ENCODE results near the gene DNAH2.

DNAH2 gene

DNA sequence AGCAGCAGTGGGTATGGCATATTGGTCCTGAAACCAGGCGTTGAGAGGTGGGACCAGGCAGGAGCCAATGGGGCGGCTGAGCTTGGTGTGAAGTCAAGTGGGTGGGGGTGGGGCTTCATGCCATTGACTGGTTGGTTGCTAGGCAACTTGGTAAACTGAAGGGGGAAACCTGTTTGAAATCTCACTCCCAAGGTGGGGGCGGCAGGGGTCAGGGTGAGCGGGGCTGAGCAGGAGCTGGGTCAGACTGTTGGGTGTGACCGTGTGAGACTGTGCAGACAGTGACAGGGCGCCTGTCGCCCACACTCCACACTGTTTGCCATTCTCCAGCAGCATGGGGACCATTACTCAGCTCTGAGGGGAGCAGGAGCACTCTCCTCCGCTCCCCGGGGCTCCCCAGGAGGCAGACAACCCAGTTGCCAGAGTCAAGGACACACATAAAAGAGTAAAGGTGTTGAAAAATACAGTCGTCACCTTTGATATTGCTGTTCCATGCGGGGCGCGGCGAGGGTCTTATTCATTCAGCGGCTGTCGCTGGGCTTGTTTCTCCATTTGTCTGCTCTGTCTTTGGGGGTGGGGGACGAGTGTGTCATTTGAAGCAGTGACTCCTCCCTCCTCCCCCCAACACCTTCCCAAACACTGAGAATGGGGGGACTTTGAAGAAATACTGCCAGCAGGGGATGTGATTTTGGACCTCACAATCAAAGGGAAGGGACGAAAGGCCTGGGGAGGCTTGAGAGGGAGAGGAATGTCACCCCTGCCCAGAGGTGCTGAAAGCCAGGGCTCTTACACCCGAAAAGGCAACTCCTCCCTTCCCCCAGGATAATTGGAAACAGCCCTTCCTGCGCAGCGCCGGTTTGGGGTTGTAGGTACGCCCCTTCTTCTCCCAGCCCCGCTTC is 13.7 kb upstream of the DNAH2 start:
- no peak for DNase-seq

DNA sequence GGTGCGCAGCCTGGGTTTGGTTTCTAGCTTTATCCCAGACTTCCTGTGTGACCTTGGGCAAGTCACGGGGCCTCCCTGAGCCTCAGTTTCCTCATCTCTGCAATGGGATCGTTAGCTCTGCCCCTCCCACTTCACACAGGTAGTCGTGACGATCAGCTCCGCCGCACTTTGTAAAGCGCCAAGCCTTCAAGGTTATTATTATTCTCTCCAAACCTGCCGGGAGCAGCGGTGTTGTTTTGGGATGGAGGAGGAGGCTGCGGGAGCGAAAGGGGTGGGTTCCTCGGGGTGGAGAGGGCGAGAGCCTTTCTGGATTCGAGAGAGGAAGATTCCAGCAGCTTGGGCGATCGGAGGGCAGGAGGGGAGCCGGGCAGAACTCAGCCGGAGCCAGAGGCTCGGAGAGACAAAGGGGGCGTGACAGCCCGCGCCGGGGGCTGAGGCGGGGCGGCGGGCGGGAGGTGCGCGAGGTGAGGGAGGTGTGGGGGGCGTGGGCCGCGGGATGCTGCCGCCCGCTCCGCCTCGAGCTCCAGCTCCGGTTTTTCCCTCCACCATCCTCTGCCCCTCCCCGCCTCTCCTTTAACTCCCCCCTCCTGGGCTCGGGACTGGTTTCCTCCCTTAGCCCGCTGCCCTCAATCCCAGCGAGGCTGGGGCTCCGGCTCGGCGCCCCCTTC is 12.8 kb upstream of the DNAH2 start, which contains the start of gene EFNB3:
Gene EFNB3, plus strand, starts transcription at position 602 of the 668 bp plus-strand sequence. CDS start 397 bp downstream, outside the sequence.
- no peak for DNase-seq

DNA sequence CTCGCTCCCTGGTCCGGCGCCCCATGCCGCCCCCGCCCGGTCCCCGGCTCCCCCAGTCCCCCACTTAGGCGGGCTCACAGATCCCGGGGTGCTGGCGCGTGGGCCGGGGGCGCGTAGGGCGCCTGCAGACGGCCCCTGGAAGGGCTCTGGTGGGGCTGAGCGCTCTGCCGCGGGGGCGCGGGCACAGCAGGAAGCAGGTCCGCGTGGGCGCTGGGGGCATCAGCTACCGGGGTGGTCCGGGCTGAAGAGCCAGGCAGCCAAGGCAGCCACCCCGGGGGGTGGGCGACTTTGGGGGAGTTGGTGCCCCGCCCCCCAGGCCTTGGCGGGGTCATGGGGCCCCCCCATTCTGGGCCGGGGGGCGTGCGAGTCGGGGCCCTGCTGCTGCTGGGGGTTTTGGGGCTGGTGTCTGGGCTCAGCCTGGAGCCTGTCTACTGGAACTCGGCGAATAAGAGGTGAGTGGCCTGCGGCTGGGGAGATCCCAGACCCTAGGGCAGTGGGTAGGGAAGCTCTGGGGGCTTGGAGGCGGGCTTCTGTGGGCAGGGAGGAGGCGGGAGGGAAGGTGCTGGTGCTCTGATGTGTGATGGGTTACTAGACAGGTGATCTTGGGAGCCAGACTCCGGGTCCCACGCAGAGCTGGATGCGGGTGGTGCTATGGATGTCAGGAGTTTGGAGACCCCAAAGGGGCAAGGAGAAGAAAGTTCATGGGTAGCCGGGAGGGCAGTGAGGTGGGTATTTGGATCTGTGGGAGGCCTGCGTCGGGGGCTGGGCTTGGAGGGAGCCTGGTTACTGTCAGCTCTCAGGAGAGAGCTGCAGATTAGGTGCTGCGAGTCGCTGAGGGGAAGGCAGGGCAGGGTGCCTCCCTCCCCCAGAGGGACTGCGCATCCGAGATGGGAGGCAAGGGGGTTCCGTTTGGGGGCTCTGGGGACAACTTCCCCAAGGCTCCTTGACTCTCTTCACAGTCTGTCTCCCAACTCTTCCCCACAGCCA is 12.0 kb upstream of the DNAH2 start:
- no peak for DNase-seq

DNA sequence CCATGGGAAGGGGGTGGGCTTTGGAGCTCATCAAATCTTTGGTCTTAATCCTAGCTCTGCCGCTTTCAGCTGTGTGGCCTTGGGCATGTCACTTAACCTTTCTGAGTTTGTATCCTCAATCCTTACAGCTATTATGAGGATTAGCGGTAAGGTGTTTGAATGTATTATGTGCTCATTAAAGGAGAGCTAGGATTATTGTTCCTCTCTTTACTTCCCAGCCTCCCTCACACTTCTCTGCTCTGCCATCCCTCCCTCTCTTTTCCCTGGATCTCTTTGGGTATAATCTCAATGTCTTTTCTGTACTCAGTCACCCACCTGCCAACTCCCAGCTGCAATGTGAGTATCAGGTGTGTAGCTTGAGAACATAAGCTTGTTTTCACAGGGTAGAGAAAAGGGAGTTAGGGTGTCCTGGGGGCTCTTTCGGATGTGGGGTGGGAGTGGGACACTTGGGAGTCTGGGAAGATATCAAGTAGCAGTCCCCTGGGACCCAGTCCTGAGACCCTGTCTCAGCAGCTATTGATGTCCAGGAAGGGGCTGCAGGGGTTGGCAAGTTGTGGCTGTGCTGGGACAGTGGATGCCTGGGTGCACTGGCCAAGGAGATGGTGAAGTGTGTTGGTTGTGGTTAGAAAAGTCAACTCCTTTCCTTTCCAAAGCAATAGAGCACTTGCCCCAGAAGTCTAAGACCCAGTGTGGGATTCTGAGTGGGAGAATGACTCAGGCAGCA is 10.8 kb upstream of the DNAH2 start:
- DNase-seq = no peak

DNA sequence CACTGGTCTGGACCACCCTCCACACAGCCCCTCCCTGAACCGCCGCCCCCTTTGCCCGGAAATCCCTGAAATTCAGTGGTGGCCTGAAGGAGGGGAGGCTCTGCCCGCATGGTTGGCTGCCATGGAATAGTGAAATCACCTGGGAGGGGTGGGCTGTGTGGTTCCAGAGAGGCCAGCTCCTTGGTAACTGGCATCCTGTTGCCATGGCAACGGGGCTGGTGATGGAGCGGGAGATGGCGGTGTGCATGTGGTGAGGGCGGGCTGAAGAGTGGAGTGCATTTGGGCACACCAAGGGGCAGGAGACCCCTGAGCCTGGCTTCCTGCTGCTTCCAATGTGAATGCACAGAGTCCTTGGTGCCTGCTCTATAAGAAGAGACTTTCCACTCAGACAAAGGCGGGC is 10.1 kb upstream of the DNAH2 start:
- no peak for DNase-seq

DNA sequence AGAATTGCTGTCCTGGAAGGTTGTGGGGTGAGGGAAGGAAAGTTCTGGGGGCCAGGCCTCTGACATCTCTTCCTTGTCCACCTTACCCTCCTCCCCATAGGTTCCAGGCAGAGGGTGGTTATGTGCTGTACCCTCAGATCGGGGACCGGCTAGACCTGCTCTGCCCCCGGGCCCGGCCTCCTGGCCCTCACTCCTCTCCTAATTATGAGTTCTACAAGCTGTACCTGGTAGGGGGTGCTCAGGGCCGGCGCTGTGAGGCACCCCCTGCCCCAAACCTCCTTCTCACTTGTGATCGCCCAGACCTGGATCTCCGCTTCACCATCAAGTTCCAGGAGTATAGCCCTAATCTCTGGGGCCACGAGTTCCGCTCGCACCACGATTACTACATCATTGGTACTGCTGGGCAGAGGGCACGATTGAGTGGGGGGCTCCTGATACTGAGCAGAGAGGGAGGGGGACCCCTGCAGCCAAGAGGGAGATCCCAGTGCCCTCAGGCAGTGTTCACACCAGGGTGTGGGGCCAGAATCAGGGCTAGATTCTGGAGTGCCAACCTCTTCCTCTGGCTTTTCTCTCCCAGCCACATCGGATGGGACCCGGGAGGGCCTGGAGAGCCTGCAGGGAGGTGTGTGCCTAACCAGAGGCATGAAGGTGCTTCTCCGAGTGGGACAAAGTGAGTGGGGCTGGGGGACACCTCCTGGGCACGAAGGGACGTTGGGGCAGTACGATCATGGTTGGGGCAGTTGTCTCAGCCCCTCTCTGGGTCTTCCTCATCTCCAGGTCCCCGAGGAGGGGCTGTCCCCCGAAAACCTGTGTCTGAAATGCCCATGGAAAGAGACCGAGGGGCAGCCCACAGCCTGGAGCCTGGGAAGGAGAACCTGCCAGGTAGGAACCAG is 9.4 kb upstream of the DNAH2 start:
- DNase-seq = no peak

DNA sequence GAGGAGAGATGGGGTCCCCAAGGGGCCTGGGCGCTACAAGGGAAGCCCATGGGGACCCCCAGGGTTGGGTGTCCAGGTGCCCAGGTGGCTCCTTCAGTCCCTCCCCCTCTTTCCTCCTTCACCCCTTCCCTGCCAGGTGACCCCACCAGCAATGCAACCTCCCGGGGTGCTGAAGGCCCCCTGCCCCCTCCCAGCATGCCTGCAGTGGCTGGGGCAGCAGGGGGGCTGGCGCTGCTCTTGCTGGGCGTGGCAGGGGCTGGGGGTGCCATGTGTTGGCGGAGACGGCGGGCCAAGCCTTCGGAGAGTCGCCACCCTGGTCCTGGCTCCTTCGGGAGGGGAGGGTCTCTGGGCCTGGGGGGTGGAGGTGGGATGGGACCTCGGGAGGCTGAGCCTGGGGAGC is 8.5 kb upstream of the DNAH2 start:
- DNase-seq = no peak

DNA sequence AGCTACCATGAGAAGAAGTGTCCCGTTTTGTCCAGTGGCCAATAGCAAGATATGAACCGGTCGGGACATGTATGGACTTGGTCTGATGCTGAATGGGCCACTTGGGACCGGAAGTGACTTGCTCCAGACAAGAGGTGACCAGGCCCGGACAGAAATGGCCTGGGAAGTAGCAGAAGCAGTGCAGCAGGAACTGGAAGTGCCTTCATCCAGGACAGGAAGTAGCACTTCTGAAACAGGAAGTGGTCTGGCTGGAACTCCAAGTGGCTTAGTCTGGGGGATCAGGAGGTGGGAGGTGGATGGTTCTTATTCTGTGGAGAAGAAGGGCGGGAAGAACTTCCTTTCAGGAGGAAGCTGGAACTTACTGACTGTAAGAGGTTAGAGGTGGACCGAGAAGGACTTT is 7.2 kb upstream of the DNAH2 start:
- DNase-seq = no peak

DNA sequence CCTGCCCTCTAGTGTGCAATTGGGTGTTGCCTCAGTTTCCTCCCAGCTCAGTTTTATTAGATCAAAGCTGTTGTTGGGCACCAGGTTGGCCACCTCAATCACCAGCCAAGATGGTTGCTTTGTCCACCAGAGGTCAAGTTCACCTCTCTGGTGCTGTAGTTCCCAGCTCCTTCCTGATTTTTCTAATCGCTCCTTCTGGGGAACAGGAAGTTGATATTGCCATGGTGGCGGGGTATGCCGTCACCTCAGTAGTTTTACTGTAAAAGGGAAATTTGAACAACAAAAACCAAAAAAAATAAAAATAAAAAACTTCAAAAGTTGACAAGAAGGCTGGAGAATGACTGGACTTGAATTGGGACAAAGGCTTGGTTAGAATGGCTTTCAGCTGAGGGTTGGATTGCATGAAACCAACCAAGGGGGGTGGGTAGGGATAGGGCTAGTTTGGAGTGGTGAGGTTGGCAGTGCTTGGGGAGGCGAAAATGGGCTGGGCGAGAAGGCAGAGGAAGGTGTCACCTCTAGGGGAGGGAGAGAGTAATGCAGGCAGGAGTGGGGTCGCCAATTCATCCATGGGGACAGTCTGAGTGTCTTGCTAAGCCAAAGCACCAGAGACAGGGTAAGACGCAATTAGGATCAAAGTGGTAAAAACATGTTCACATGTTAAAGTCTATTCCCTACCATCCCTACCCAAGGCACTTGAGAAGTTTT is 6.3 kb upstream of the DNAH2 start:
- no peak for DNase-seq

DNA sequence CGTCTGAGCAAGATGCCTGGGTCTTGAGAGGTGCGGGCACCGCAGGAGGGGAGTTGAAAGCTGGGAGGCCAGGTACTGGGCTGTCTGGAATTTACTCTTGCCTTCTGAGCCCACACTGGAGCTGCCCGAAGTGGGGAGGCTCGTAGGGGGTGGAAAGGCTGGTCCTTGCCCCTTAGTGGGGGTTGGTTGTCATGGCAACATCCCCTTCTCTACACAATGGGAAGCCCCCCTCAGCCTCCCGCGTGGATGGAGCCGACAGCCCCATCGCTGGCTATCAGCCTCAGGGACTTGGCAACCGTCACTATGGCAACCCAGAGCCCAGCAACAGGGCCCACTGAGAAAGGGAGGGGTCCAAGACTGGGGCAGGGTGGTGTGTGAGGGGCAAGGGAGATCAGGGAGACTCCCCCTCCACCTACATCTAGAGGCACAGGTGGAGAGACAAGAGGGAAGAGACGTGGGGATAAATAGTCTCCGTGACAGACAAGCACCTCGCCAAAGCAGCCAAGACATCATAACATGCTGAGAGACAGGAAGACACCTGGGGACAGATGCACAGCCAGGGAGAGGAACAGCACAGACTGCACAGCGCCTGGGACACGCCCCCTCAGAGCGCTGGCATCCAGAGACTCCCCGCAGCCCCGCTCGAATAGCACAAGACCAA is 5.3 kb upstream of the DNAH2 start:
- no peak for DNase-seq

DNA sequence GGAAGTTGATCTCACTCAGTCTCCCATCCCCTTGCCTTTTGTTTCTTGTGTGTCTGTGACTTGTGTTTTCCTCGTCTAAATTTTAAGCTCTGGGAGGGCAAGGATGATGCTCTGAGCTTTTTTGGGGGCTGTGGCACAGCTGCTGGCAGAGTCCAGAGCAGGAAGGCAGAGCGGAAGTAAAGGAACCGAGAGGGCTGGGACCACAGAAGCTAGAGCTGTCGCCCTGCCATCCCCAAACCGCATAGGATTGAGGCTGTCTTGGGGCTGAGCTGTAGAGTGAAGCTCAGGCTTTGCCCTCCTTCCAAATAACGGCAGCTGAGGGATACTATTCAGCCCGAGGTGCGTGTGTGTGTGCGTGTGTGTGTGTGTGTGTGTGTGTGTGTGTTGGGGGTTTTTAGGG is 3.8 kb upstream of the DNAH2 start:
- no peak for DNase-seq

DNA sequence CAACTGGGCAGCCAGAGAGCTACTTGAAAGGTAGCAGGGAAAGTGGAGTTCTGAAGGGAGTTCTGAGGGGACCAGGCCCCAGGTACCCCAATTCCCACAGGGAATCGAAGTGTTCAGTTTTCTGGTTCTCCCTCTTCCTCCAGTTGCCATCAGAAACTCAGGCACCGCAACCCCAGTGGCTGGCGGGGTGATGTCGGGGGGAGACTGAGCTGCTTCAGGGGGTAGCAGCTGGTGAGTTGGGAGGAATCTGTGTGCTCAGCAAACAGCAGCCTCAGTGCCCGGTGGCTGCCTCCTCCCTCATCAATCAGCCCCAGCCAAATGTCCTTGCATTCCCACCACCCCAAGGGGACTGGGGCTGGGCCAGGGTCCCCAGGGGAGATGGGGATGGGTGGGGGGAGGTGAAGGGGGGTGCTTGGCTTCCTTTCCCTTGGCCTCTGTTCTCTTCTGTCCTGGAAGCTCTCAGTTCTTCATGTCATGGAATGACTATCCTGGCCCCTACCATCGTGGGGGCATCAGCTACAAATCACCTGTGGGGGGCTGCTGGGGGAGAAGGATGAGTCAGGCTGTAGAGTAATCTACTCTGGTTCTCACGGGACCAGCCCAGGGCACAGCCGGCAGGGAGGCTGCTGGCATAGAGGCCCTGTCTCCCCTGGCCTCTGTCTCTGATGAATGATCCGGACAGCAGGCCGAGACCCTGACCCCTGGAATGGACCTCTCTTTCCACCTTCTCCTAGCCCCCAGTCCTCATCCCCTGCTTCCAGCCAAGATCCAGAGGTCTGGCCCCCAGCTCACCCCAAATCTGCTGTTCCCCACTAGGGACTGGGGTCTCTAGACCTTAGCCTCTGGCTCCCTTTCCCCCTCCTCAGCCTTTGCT is 2.6 kb upstream of the DNAH2 start:
- DNase-seq = no peak

DNA sequence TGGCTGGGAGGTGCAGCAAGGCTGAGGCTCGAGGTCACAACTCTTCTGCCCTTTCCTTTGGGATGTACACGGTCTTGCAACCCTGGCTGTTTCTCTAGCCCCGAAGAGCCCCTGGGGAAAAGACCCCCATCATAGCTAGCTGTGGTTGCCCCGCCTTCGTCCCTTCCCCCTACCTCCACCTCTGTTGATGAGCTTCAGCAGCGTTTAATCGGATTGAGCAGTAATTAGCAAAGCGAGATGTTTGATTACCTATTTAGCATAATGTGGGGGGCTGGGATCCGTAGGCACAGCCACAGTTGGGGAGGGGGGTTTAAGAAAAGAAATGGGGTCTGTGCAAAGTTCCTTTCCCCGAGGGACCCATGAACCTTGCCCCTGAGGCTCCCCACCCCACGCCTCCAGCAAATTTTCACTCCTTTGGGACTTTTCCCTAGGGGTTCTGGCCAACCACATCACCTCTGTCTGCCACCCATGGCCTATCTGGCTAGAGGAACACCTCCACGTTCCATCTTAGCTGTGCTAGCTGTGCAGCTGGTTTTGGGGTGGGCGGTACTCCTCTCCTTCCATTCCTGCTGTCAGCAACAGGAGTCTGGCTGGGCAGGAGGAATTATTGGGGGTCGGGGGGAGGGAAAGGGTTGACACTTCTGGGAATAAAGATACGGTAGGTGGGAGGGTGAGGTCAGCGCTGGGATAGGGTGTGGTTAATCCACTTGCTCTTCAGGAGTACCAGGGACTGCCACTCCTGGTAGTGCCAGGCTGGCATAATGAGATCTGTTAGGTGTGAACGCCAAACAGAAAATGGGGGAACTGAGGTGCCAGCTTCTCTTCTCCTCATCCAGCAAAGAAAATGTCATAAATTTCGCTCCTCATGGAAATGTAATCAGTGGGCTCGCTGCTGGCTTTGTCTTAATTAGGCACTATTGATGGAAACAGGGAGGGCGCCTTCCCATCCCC is 1.3 kb upstream of the DNAH2 start:
- DNase-seq = no peak

DNA sequence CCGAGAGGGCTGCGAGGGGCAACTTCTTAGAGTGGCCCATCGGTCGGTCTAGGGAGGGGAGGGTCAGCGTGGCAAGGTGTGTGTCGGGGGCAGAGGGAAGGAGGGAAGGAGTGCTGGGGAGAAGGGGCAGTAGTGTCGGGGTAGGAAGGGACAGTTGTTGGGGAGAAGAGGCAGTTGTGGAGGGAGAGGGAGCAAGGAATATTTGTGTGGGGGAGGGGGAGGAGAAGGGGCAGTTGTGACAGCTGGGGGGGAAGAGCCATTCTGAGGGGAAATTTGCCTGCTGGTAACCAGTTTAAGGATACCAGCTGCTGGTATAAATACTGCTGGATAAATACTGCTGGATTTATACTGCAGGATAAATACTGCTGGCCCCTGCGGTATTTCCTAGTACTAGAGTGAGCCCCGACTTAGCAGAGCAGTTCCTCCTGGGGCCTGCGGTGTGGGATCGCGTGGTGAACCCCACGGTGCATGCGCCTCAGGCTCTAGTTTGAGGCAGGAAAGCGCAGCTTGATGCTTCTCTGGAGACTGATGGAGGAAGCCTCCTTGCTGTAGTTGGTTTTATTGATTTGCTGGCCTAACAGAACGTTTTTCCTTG is 309 bp downstream of the DNAH2 start:
- peak; percentile 20 for DNase-seq

DNA sequence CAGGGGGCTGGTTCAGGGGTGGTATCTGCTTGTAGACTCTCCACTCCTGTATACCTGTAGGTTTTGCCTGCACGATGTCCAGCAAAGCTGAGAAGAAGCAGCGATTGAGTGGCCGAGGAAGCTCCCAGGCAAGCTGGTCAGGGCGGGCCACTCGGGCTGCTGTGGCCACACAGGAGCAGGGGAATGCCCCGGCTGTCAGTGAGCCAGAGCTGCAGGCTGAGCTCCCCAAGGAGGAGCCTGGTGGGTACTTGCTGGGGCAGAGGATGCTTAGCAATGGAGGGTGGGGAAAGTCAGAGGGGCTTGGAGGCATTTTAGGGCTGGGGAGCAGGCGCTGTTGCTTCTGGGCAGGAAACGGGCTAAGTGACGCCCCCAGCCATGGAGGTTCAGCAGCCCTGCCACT is 2.1 kb downstream of the DNAH2 start:
- no peak for DNase-seq

DNA sequence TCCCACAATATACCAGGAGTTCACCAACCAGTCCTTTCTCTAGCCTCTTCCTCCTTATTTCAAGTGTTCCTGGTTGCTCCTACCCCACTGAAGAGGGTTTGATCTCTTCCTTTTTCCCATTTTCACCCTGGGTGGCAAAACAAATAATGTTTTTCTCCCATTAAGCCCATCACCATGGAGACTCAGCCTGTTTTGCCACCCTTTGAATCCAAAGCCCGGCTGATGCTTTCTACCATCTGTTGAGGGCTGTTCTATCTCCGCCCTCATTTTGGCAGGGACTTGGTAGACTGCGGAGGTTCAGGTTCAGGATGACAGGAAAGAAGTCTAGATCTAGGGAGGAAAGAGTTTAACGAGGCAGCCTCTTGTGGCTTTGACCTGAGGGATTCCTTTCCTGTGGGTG is 2.6 kb downstream of the DNAH2 start:
- DNase-seq = no peak

DNA sequence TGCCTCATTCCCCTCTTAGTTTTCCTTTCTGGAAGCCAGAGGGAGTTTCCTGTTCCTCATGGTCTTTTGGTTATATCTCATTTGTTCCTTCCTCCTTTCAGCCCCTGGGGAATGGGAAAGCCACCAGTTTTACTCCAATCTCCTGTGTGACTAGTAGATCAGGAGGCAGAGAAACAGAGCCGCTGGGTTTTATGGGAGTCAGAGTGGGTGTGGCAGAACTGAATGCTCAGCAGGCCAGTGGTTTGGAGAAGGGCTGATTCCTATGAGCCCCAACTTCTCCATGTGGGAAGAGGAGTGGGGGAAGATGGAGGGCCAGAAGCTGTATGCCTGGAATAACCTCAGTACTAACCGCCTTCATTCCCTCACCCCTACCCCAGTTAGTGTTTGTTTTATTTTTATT is 4.1 kb downstream of the DNAH2 start:
- DNase-seq = no peak
